GM18951 (cell line): Measurements from ENCODE around the gene AKAP6.

ENCODE experiments used
- POLR2A ChIP-seq: IDR thresholded peaks from 4 replicates; pipeline ENCODE4 v1.6.1; 2011; ENCODE audit warnings: mild to moderate bottlenecking; ENCODE audit not compliant: insufficient read length, insufficient read depth; ENCODE audit errors: extremely low read depth
- in situ Hi-C: fragments of 300-500 bp; cut with MboI; formaldehyde crosslinking; loops from one replicate; pipeline ENCODE4 v1.12.0; 2022; ENCODE audit warnings: low sequenced_read_pairs, mixed read lengths, inconsistent platforms; ENCODE audit not compliant: unreplicated experiment

Gene AKAP6, protein sequence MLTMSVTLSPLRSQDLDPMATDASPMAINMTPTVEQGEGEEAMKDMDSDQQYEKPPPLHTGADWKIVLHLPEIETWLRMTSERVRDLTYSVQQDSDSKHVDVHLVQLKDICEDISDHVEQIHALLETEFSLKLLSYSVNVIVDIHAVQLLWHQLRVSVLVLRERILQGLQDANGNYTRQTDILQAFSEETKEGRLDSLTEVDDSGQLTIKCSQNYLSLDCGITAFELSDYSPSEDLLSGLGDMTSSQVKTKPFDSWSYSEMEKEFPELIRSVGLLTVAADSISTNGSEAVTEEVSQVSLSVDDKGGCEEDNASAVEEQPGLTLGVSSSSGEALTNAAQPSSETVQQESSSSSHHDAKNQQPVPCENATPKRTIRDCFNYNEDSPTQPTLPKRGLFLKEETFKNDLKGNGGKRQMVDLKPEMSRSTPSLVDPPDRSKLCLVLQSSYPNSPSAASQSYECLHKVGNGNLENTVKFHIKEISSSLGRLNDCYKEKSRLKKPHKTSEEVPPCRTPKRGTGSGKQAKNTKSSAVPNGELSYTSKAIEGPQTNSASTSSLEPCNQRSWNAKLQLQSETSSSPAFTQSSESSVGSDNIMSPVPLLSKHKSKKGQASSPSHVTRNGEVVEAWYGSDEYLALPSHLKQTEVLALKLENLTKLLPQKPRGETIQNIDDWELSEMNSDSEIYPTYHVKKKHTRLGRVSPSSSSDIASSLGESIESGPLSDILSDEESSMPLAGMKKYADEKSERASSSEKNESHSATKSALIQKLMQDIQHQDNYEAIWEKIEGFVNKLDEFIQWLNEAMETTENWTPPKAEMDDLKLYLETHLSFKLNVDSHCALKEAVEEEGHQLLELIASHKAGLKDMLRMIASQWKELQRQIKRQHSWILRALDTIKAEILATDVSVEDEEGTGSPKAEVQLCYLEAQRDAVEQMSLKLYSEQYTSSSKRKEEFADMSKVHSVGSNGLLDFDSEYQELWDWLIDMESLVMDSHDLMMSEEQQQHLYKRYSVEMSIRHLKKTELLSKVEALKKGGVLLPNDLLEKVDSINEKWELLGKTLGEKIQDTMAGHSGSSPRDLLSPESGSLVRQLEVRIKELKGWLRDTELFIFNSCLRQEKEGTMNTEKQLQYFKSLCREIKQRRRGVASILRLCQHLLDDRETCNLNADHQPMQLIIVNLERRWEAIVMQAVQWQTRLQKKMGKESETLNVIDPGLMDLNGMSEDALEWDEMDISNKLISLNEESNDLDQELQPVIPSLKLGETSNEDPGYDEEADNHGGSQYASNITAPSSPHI (N-terminal part only)

DNA sequence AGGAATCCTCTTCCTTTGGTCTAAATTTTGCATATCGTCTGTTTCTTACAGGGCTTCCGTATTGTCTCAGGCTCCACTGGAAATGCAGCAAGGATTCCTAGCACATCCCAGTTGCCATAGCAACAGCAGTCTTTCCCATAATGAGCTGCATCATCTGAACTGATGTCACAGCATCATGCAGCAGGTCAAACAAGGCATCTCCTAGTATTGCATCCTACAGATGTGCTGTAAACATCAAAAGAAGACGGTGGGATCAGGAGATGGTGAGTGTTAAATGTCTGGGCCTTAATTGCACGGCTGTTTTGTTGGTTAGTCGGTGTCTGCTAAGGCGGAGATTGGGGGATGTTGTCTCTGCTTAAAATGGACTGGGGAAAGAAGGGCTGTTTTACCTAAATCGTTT is at the start of gene AKAP6:
AKAP6 (plus strand) TSS at position 153 of the 400 bp plus-strand sequence. CDS start 104,196 bp downstream, outside the sequence.
- in situ Hi-C loops, result no loop called here
- no peak for TF ChIP-seq POLR2A

DNA sequence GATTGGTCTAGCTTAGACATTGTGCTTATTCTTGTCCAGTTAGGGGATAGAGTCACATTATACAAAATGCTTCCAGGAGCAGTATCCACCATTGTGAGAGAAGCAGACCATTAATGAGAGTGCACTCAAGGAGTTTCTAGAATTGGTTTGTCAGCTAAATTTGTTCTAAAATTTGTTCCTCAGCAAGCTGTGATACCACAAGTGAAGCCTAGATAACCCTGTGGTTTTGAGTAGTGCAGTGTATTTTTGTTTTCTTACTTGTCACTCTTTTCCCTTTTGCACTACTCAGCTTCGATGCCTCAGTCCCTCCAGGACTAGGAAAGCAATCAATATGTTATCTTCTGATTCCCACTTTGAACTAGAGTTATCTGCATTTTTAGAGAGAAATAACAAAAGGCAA is 42.5 kb upstream of the AKAP6 start:
- in situ Hi-C loops, result no loop called here
- no peak for TF ChIP-seq POLR2A

DNA sequence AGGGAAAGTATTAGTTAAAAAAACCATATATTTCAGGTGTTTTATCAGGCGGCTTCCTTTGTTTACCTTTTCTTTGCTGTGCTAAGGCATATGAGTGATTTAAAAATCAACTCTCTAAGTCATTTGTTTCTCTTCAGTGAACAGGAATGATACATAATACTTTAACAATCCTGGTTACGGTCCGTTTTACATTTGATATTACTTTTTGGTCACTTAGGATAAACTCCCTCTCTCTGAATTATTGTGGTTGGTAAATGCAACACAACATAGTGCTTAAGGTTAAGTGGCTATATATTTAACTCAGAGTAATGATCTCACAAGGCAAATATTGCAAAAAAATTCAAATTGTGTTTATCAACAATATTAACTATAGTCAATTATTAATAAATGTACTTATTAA is 32.7 kb upstream of the AKAP6 start:
- TF ChIP-seq POLR2A, result no peak
- in situ Hi-C loops, result no loop called here

DNA sequence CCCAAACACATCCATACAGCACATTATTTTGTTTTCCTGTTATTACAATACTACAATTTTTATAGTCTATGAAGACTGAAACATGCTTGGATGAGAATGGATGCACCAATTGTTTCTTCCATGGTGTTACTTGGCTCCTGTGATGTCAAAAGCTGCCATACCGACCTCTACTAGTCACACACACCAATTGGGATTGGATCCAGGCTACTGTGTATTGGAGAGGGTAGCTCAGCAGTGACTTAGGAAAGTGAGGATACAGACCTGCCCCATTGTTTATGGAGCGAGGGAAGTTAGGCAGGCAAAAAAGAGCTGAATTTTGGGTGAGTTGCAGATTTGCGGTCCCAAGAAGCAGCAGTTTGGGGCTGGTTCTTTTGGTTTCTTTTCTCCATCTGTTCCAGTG is 30.8 kb upstream of the AKAP6 start:
- TF ChIP-seq POLR2A, result no peak
- in situ Hi-C loops, result no loop called here

DNA sequence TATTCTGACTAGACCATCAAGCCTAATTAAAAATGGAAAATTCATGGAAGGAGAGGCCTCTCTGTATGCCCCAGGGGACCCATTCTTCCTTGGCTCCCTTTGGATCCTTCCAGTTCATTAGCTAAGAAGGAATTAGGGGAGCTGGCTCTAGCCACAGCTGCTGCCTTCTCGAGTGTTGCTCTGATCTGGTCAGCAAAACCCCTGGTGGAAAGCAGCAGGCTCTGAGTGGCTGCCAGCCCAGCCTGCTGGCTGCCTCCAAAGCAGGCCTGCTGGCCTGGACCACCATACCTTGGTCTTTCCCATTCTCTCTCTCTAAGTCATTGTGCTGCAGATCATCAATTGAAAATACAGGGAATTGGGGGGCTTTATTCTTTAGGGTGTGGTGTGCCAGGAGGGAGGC is 29.0 kb upstream of the AKAP6 start:
- TF ChIP-seq POLR2A, result no peak
- in situ Hi-C loops, result no loop called here

DNA sequence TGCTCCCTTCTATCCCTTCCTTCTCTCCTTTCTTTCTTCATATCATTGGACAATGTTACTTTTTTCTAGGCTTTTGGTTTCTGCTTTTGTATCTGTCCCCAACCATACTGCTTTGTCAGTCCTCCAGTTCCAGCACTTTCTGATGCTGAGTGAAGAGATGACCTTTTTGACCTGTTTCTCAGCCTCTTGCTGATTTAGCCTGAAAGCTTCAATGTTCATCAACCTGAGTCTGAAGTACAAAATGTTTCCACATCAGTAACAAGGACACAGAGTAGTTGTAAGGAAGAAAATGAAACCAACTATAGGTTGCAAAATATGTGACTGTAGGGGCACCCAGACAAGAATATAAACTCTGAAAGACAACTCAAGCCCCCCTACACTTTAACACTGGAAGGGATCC is 25.2 kb upstream of the AKAP6 start:
- in situ Hi-C loops, result no loop called here
- no peak for TF ChIP-seq POLR2A

DNA sequence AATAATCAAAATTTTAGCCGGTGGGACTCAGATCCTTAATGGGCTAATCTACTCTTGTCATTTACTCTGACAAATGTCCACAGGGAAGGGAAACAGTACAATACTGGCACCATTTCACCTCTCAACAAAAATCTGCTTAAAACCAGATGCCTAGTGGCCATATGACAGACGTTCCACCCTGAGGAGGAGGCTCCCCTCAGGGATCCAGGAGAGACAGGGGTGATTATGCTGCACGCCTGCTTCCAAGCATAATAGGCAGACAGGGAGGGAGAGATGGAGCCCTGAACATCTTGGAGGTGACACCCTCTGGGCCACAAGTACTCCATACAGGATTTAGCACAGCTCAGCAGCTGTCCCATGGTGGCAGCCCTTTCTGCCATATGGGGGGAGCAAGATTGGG is 24.8 kb upstream of the AKAP6 start:
- TF ChIP-seq POLR2A, result no peak
- in situ Hi-C loops, result no loop called here

DNA sequence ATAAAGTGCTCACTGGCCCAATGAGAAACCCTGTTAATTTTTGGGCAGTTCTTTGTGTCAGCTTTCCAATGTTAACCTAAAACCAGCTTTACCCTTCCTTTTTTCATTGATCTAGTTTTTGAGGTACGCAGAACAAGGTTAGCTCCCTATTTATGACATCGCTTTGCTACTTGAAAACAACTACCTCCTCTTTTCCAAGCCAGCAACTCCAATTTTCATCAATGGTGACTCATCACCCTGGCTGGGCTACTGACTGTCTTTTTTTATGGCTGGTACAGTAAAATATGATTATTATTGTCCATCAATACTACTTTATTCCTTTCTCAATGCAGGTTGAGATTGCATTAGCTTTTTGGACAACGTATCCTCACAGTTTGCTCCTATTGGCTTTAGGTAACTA is 22.5 kb upstream of the AKAP6 start:
- TF ChIP-seq POLR2A, result no peak
- in situ Hi-C loops, result no loop called here

DNA sequence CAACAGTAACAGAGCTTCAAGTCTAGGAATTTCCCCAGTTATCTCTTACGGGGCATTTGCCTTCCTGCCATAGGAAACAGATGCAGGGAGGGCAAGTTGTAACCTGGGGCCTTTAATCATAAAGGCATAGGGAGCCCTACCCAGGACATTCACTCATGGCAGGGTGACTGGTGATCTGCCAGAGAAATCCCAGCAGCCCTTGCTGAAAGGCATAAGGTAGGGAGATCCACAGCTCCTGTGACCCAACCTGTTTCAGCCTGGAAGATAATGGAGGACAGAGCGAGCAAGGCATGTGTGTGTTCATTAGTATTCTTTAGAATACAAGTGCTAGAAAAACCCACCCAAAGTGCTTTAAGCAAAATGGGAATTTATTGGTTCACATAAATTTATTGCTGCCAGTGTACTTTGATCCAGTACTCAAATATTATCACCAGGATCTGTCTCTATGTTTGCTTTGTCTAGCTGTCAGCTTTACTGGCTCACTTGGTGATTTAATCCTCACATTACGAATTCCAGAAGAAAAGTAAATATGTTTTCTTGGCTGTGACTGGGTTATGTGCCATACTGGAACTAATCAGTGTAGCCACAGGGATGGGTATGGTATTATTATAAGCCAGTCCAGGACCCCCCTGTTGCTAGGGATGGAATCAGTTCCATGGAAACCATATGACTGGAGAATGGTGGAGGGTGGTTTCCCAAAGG is 21.1 kb upstream of the AKAP6 start:
- in situ Hi-C loops, result no loop called here
- no peak for TF ChIP-seq POLR2A

DNA sequence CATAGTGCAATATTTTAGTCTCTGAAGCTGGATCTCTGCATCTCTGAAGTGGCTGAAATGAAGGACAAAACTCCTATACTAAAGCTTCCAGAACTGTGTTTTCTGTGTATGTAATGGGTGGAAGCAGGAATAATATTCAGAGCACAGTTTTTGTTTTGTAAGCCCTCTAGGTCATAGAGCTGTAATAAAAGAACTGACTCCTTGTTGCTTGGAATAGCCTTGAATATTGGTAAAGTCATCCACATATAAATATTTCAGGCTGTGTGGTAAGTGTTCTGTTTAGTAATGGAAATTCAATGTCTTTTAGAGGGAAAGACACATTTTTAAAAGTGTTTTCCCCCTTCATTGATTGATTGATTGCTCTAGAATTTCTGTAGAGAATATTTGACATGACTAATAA is 18.2 kb upstream of the AKAP6 start:
- no peak for TF ChIP-seq POLR2A
- in situ Hi-C loops, result no loop called here

DNA sequence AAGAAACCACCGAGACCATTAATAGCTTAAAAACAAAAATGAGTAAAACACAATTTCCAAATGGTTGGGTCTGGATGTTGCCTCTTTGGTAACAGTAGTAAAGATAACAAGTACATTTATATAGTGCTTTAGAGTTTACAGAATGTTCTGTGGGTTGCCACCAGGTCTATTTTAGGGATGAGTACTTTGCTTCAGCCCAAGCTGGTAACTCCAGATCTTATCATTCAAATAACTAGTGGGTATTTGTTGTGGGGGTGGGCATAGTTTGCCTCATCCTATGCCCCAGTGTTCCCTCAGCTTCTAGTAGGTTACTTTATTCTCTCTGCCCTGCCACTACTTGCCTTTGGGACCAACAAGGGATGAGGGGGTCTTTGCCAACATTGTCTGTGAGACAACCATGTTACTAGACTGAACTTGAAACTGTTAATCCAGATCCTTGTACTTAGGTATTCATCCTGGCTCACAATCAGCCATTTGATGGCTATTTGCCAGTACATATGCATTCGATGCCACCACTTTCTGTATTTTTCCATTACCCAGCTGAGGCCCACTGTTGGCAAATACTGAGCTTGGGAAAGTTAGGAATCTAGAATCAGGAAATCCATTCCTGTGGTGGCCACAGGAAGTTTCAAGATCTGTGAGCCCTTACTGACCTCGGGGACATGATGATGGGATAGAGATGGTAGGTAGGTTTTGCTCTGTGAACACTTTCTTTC is 17.6 kb upstream of the AKAP6 start:
- in situ Hi-C loops, result no loop called here
- no peak for TF ChIP-seq POLR2A

DNA sequence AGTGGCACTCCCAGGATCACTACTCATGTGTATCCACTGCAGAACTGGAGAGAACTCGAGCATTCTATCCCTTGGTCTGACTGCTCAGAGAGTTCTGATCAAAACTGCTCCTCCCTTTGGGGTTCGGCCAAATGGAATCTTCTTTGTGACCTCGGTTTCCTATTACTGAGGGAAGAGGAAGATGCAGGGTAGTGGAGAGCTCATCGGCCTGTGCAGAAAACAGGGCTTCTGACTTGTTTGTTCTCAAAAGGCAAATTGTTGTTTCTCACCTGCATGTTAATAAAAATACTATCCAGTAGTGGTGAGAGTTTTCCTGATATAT is 17.1 kb upstream of the AKAP6 start:
- TF ChIP-seq POLR2A, result no peak

More for the DNA sequence above, 17.1 kb upstream of the AKAP6 start:
- in situ Hi-C loops, result no loop called here
